HG03280 (cell line): ENCODE measurements around the gene PRR14L.
"Not testable (repeated sequence)": the region's sequence is repeated elsewhere in the genome, so short reads cannot be mapped to it uniquely, and the experiment has no call there.

ENCODE experiments used
- ATAC-seq: cut with Tn5 transposase; IDR thresholded peaks from one replicate; pipeline ENCODE4 v1.9.1; 2021; ENCODE audit warnings: mild to moderate bottlenecking, moderate library complexity; ENCODE audit not compliant: unreplicated experiment

Gene PRR14L

DNA sequence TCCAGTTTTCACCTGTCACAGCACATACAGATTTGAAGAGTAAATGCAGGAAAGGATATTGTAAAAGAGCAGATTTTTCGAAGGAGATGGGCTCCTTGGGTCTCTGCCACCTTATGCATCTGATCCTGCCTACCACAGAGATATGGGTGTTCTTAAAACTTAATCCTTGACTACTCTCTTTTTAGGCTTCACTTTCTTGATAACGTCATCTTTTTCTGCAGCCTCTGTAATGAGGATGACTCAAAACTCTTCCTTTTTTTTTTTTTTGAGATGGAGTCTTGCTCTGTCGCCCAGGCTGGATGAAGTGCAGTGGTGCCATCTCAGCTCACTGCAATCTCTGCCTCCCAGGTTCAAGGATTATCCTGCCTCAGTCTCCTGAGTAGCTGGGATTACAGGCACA lies 7.8 kb downstream of the PRR14L start:
- no peak for ATAC-seq

DNA sequence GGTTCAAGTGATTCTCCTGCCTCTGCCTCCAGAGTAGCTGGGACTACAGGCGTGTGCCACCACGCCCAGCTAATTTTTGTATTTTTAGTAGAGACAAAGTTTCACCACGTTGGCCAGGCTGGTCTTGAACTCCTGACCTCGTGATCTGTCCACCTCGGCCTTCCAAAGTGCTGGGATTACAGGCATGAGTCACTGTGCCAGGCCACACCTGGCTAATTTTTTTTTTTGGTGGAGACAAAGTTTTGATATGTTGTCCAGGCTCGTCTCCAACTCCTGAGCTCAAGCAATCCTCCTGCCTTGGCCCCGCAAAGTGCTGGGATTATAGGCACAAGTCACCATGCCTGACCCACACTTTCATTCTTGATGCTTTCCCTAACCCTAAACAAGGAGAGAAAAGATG lies 9.6 kb downstream of the PRR14L start:
- ATAC-seq: not testable (repeated sequence)

- ATAC-seq: no peak
These were observed 10.1 kb downstream of the PRR14L start for GRCh38 chr22:31739795-31740201.

- ATAC-seq: no peak
These were observed 11.4 kb downstream of the PRR14L start for GRCh38 chr22:31738566-31738965.

DNA sequence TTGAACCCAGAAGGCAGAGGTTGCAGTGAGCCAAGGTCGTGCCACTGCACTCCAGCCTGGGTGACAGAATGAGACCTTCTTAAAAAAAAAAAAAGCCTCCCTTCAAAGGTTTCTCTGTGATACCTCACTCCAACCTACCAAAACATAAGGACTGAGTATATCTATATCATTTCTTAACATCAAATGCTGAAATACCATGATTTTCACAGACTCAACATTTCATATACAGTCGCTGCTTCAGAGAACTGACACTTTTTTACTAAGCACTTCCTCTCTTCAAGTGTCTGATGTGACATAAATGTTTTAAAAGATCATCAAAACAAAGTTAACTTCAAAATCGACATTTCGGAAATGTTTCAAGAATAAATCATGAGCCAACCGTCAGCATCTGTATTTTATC lies 12.0 kb downstream of the PRR14L start:
- no peak for ATAC-seq

DNA sequence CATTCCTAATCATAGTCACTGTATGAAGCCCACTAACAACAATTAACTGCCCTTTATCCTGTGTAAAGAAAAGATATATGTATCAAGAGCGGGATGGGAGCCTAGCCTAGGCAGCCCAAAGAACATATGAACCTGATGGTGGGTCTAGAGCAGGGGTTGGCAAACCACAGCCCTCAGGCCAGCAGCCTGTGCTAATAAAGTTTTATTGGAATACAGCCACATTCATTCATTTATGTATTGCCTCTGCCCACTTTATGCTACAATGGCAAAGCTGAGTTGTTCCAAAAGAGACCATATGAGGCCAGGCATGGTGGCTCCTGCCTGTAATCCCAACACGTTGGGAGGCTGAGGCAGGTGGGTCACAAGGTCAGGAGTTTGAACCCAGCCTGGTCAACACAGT lies 13.5 kb downstream of the PRR14L start:
- no peak for ATAC-seq

- no peak for ATAC-seq
These were observed 15.4 kb downstream of the PRR14L start for GRCh38 chr22:31734512-31734911.

GRCh38 chr22:31733580-31734079 lies 16.3 kb downstream of the PRR14L start:
- ATAC-seq: no peak

DNA sequence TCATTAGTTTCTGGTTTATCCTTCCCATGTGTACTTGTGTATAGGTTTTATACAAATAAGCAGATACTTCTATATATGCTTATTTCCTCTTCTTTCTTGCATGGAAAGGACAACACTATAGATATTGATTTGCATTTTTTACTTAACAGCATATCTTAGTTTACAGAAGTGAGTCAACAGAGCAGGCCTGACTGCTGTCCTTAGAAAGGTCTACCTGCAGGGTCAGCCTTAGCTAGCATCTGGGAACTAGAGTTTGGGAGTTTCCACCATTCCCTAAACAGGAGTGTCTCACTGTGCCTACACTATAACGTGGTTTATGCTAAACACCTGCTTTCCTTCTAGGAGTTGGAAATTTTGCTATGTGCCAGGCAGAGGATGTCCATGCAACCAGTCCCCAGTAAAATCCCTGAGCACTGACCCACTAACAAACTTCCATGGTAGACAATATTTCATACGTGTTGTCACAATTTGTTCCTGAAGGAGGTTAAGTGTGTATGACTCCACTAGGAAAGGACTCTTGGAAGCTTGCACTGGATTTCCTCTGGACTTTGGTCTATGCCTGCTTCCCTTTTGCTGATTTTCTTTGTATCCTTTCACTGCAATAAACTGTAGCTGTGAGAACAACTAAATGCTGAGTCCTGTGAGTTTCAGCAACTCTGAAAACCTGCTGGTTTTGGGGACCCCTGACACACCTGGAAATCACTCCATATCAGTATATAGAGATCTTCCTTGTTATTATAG lies 17.7 kb downstream of the PRR14L start:
- no peak for ATAC-seq

GRCh38 chr22:31730344-31730711 lies 19.6 kb downstream of the PRR14L start:
- ATAC-seq: no peak

DNA sequence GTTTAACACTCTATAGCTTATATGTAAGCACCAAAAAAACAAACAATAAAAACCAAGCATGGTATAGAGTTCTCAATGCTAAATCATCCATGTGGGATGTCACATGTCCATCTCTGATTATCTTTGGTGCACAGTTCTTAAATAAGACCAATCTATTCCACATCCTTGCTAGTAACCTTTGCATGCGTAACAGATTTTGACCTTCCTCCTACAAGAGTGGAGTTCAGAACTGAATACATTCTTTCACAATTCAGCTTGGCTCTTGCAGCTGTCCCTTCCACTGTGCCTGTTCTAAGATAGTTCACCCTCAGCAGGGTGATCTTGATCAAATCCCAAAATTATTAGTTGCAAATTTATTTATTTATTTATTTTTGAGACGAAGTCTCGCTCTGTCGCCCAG lies 21.1 kb downstream of the PRR14L start:
- ATAC-seq: no peak

DNA sequence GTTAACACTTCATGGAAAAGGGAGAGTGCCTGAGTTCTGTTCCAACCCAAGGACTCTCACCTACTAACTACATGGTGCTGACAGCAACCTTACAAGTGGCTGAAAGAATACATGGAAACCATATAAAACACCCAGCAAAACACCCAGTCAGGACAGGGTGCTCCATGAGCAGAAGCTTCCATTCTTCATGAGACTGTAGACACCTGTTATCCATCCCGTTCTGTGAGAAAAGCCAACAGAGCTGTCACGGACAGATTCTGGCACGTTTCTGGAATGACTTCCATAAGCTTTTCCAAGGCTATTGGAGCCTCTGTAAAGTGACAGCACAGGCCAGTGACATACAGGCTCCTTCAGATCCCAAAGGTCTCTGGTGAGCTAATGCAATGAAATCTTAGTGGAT lies 23.2 kb downstream of the PRR14L start:
- ATAC-seq: no peak

DNA sequence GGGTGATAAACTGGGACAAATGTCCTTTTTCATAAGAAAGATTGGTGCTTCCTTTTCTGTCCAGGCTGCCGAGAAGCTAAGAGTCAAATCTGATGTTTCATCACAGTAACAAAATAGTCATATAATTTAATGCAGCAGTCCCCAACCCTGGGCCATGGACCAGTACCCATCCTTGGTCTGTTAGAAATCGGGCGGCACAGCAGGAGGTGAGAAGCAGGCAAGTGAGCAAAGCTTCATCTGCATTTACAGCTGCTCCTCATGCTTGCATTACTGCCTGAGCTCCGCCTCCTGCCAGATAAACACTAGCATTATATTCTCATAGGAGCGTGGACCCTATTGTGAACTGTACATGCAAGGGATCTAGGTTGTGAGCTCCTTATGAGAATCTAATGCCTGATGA lies 26.2 kb downstream of the PRR14L start:
- no peak for ATAC-seq

DNA sequence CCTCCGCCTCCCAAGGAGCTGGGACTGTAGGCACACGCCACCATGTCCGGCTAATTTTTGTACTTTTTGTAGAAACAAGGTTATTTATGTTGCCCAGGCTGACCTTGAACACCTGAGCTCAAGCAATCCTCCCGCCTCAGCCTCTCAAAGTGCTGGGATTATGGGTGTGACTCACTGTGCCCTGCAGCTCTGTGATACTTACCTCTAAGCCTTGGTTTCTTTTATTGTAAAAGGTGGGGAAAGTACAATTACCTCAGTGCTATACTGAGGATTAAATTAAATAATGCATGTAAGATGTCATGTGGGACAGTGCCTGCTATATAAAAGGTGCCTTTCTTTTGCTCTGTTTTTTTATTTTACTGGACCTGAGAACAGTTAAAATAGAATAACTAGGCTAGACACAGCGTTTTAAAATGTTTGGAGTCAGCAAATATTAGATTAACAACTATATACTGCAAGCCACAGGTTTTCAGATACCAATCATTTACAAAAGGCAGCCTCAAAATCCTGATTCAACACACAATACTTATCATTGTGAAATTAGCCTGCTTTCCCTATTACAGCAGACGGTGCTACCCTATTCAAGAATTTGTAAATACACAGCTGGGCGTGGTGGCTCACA lies 30.0 kb downstream of the PRR14L start:
- no peak for ATAC-seq

- ATAC-seq: no peak
These were observed 34.7 kb downstream of the PRR14L start for GRCh38 chr22:31715147-31715778.

- ATAC-seq: not testable (repeated sequence)
These were observed 38.7 kb downstream of the PRR14L start for GRCh38 chr22:31711226-31711625.

DNA sequence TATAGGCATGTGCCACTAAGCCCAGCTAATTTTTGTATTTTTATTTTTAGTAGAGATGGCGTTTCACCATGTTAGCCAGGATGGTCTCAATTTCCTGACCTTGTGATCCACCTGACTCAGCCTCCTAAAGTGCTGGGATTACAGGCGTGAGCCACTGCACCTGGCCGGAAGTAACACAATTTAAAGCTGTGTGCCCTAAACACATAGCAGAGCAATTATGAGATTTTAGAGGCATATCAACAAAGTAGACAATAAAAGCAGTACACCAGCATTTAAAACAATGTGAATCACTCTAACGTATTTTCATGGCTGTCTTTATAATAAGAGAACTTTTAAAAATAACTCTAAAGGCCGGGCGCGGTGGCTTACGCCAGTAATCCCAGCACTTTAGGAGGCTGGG lies 42.4 kb downstream of the PRR14L start:
- ATAC-seq: no peak

- ATAC-seq: no peak
These were observed 54.5 kb downstream of the PRR14L start for GRCh38 chr22:31695423-31695822.

- not testable (repeated sequence) for ATAC-seq
These were observed 55.9 kb downstream of the PRR14L start for GRCh38 chr22:31694046-31694445.

- ATAC-seq: no peak
These were observed 57.6 kb downstream of the PRR14L start for GRCh38 chr22:31692186-31692886.

DNA sequence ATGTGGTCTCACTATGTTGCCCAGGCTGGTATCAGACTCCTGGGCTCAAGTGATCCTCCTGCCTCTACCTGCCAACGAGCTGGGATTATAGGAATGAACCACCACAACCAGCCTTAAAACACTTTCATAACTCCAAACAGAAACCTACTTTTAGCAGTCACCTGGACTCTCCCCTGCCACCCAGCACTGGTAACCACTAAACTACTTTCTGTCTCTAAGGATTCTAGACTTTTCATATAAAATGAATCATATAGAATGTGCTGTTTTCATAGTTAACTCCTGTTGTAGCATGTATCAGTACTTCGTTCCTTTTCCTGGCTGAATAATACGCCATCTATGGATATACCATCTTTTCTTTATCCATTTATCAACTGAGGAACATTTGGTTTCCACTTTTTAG lies 58.5 kb downstream of the PRR14L start:
- ATAC-seq: no peak
